Uterus (tissue), 2 donors: Measurements from ENCODE around the gene TCF4.

Experiments
- POLR2A ChIP-seq, 2 donors: fragments of 450-650 bp; IDR thresholded peaks; one replicate each; pipeline ENCODE4 v1.6.1; 2016; ENCODE audit warnings: antibody characterized with exemption in 2 of 2, mild to moderate bottlenecking in 1 of 2, moderate library complexity in 1 of 2
- TF ChIP-seq, protein P1 (sequence below), 4 experiments: fragments of 200-600 bp in 2 of 4; fragments of 450-650 bp in 2 of 4; sonication (generic) in 2 of 4; IDR thresholded peaks; one replicate each; pipeline ENCODE4 v1.5.1; 2016 to 2019; ENCODE audit warnings: antibody characterized with exemption in 4 of 4, mild to moderate bottlenecking in 2 of 4, moderate library complexity in 1 of 4

DNA sequence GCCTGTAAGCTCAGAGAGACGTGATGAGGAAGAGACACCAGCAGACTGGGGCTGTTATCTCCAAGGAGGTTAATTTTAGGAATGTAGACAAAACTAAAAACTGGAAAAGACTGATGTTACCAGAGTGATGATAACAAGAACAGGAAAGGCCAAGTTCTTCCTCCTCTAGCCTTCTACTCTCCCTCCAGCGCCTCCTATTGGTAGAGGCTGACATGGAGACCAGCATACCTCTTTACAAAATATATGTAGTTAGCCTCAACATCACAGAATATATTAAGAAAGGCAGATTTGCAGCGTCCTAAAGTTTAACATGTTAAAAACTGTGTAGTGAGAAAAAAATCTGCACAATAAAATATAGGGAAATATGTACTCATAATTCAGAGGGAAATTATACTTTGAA is 66.0 kb downstream of the TCF4 start:
- TF ChIP-seq, protein P1, sequence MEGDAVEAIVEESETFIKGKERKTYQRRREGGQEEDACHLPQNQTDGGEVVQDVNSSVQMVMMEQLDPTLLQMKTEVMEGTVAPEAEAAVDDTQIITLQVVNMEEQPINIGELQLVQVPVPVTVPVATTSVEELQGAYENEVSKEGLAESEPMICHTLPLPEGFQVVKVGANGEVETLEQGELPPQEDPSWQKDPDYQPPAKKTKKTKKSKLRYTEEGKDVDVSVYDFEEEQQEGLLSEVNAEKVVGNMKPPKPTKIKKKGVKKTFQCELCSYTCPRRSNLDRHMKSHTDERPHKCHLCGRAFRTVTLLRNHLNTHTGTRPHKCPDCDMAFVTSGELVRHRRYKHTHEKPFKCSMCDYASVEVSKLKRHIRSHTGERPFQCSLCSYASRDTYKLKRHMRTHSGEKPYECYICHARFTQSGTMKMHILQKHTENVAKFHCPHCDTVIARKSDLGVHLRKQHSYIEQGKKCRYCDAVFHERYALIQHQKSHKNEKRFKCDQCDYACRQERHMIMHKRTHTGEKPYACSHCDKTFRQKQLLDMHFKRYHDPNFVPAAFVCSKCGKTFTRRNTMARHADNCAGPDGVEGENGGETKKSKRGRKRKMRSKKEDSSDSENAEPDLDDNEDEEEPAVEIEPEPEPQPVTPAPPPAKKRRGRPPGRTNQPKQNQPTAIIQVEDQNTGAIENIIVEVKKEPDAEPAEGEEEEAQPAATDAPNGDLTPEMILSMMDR (IDR thresholded peaks at IDR 0.05): no peak
- TF ChIP-seq POLR2A (IDR thresholded peaks at IDR 0.05): no peak
